Measurements from ENCODE around the gene SAMD4B.

GRCh38 chr19:39308531-39309304 is 33.5 kb upstream of the SAMD4B start:
- TF ChIP-seq POLR2AphosphoS5 (IDR thresholded peaks at IDR 0.05; ENCODE audit: borderline replicate concordance, low read depth, low read length) (no peak), EZH2 (IDR thresholded peaks at IDR 0.05) (no peak), FOXP2 (optimal IDR thresholded peaks at IDR 0.05; ENCODE audit: control extremely low read depth, extremely low read length, insufficient read depth) (no peak)
